Activated CD4-positive, alpha-beta T cell treated with anti-CD3 and anti-CD28 coated beads, Interleukin-2, amount 10 ng/mL, durations not matched to agents 7 days and 5 days (primary cell): ENCODE results near the gene ACTN2. TPM values are rescaled to one million over a fixed set of nuclear protein-coding genes. Genes with fewer than 3 reads are reported as not detected.

Experiments
- CTCF ChIA-PET: fragments of 350-600 bp; sonication (Branson Sonifier 250); formaldehyde crosslinking; loops from one replicate; lab custom pipeline; 2021; ENCODE audit warnings: antibody characterized with exemption; lab: Charles Lee
- POLR2A ChIA-PET: fragments of 350-600 bp; sonication (Branson Sonifier 250); formaldehyde crosslinking; loops from one replicate; lab custom pipeline; 2021; ENCODE audit warnings: antibody characterized with exemption; lab: Charles Lee
- DNase-seq: peaks from one replicate; pipeline ENCODE4 v3.0.0-alpha.2; 2020
- H3K27ac Mint-ChIP-seq: one replicate; pipeline ENCODE4 v1.8.0; 2021; ENCODE audit warnings: mild to moderate bottlenecking, moderate library complexity, mixed read lengths
- H3K27me3 Mint-ChIP-seq: one replicate; pipeline ENCODE4 v1.8.0; 2021; ENCODE audit warnings: mixed read lengths
- H3K36me3 Mint-ChIP-seq: one replicate; pipeline ENCODE4 v1.8.0; 2021; ENCODE audit warnings: low read depth, mixed read lengths
- H3K4me1 Mint-ChIP-seq: one replicate; pipeline ENCODE4 v1.8.0; 2021; ENCODE audit warnings: mixed read lengths
- H3K4me3 Mint-ChIP-seq: one replicate; pipeline ENCODE4 v1.8.0; 2021; ENCODE audit warnings: mild to moderate bottlenecking, moderate library complexity, mixed read lengths
- H3K9me3 Mint-ChIP-seq: one replicate; pipeline ENCODE4 v1.8.0; 2021; ENCODE audit warnings: mixed read lengths
- total RNA-seq, 2 experiments: library from RNA; stranded (reverse); gene quantifications; one replicate each; pipeline ENCODE4 v1.2.3, GENCODE V29; 2021

The ACTN2 gene
- total RNA-seq, 2 experiments from 2014 or later: not detected

DNA sequence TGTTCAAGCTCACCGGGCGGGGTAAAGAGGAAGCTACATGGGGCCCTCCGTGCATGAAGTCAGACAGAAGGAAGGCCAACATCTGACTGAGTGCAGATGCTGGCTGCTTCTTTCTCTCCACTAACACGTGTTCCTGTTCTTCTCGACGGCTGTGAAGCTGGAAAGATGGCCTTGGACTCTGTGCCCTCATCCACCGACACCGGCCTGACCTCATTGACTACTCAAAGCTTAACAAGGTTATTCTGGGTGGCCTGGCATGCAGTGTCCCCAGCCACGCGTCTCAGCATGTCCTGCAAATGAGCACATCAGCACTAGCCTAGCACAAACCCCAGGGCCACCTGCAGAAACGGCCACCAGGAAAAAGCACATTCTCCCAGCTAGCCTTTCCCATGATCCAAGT is 41.2 kb downstream of the ACTN2 start:
- DNase-seq: no peak
- no peaks in the 10 kb centered on the region for H3K9me3 Mint-ChIP-seq
- POLR2A ChIA-PET: no interaction called here
- no peaks in the 10 kb centered on the region for H3K36me3 Mint-ChIP-seq
- H3K27me3 Mint-ChIP-seq: peaks cover 5% of the 10 kb centered on the region
- CTCF ChIA-PET: no interaction called here
- no peak overlapping the region for H3K27ac Mint-ChIP-seq
- H3K4me3 Mint-ChIP-seq: no peak overlapping the region
- H3K4me1 Mint-ChIP-seq: no peaks in the 10 kb centered on the region

- H3K4me1 Mint-ChIP-seq: no peaks in the 10 kb centered on the region
Observed at GRCh38 chr1:236728752-236729151, 42.5 kb downstream of the ACTN2 start.

DNA sequence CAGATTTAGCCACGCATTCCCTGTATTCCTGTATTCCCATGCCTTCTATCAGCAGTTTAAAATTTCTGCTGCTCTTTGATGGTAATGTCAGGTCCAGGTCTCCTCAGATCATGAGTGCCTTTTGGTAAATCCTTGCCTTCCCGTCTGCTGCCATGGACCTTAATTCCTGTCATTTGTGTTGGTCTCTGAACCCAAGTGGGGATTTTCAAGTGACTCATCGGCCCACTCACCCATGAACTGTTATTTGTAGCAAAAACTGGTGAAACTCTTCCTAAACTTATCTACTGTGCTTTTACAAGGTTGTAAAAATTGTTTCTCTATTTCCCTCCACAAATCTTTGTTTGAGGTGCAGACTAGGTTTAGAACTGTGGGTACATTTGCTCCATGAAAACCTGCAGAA is 47.4 kb downstream of the ACTN2 start:
- no peak overlapping the region for H3K4me3 Mint-ChIP-seq
- peaks cover 3% of the 10 kb centered on the region for H3K4me1 Mint-ChIP-seq
- CTCF ChIA-PET: no interaction called here
- DNase-seq: no peak
- POLR2A ChIA-PET: no interaction called here
- H3K27ac Mint-ChIP-seq: no peak overlapping the region
- H3K9me3 Mint-ChIP-seq: no peaks in the 10 kb centered on the region
- no peaks in the 10 kb centered on the region for H3K36me3 Mint-ChIP-seq
- H3K27me3 Mint-ChIP-seq: peaks cover 3% of the 10 kb centered on the region

More at GRCh38 chr1:236728752-236729151, 42.5 kb downstream of the ACTN2 start:
- Mint-ChIP-seq H3K27ac (no peak overlapping the region), H3K27me3 (peaks cover 5% of the 10 kb centered on the region), H3K36me3 (no peaks in the 10 kb centered on the region), H3K4me3 (no peak overlapping the region), H3K9me3 (no peaks in the 10 kb centered on the region)
- no peak for DNase-seq
- POLR2A ChIA-PET: no interaction called here
- CTCF ChIA-PET: no interaction called here

DNA sequence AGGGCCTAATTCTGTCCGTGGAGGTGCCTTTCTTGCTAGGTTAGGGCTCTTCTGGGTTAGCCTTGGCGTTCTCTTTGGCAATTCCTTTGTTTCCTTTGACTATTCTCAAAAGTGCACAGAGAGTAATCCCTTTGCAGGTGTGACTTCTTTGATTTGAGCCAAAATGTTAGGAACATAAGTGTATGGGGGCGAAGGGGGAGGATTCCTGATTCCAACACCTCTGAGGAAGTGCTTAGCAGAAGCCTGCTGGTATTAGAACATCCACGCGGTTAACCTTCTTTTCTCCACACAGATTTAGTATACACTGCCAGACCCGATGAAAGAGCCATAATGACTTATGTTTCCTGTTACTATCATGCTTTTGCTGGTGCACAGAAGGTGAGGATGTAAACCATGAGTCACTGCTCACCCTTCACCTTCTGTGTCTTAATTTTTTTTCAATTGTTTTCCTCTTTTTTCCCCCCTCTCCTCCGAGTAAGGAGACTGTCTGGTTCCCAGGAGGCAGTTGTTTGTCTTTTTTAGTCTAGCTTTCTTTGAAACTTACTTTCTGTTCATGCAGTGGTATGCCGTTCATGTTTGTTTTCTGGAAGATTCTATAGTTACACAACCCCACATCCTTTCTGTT is 48.0 kb downstream of the ACTN2 start:
- Mint-ChIP-seq H3K9me3 (no peaks in the 10 kb centered on the region), H3K27me3 (peaks cover 3% of the 10 kb centered on the region), H3K4me1 (peaks cover 3% of the 10 kb centered on the region), H3K36me3 (no peaks in the 10 kb centered on the region), H3K4me3 (no peak overlapping the region), H3K27ac (no peak overlapping the region)
- no peak for DNase-seq
- CTCF ChIA-PET: no interaction called here
- POLR2A ChIA-PET: no interaction called here

DNA sequence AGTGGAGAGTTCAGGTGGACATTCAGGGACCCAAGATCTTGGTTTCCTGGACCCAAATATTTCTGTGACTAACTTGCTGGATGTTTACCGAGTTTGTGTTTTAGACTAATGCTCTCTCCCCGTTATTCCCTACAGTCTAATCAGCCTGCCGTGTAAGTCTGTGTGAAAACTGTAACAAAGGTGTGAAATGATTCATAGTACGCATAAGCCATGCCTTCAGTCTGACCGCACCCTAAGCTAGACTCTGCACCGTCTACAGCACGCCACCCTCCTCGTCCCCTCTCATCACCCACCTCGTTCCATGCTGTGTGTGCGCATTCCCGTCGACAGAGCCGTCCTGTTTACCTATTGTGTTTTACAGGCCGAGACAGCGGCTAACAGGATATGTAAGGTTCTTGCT is 50.5 kb downstream of the ACTN2 start:
- H3K4me3 Mint-ChIP-seq: no peak overlapping the region
- H3K4me1 Mint-ChIP-seq: peaks cover 3% of the 10 kb centered on the region
- CTCF ChIA-PET: no interaction called here
- POLR2A ChIA-PET: no interaction called here
- H3K9me3 Mint-ChIP-seq: no peaks in the 10 kb centered on the region
- H3K27ac Mint-ChIP-seq: no peak overlapping the region
- DNase-seq: no peak
- H3K36me3 Mint-ChIP-seq: no peaks in the 10 kb centered on the region
- no peaks in the 10 kb centered on the region for H3K27me3 Mint-ChIP-seq

DNA sequence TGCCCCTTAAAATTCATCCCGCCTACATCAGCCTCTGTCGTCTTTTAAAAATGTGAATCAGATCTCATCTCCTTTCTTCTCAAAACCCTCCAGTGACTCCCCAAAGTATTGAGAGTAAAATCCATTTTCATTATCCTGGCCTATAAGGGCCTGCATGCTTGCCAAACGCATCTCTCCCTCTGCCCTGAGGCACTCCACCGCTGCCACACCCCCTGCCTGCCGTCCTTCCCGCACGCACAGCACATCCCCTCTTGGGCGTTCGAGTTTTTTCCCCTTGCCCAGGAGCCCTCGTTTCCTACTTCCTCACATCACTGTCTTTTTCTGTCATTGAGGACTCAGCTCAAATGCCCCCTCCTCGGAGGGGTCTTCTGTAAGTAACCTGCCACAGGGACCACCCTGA is 55.5 kb downstream of the ACTN2 start:
- no peak overlapping the region for H3K4me3 Mint-ChIP-seq

GRCh38 chr1:236742421-236743160 is 56.3 kb downstream of the ACTN2 start:
- H3K36me3 Mint-ChIP-seq: no peaks in the 10 kb centered on the region
- no peaks in the 10 kb centered on the region for H3K27me3 Mint-ChIP-seq
- H3K27ac Mint-ChIP-seq: no peak overlapping the region
- no peak overlapping the region for H3K4me3 Mint-ChIP-seq
- ChIA-PET CTCF (no interaction called here), POLR2A (no interaction called here)
- H3K9me3 Mint-ChIP-seq: no peaks in the 10 kb centered on the region
- DNase-seq: no peak
- H3K4me1 Mint-ChIP-seq: no peaks in the 10 kb centered on the region

More for the DNA sequence above, 55.5 kb downstream of the ACTN2 start:
- H3K36me3 Mint-ChIP-seq: no peaks in the 10 kb centered on the region
- H3K4me1 Mint-ChIP-seq: no peaks in the 10 kb centered on the region
- no peak for DNase-seq
- ChIA-PET POLR2A (no interaction called here), CTCF (no interaction called here)
- H3K27ac Mint-ChIP-seq: no peak overlapping the region
- H3K27me3 Mint-ChIP-seq: no peaks in the 10 kb centered on the region
- H3K9me3 Mint-ChIP-seq: no peaks in the 10 kb centered on the region

- Mint-ChIP-seq H3K9me3 (no peaks in the 10 kb centered on the region), H3K27me3 (no peaks in the 10 kb centered on the region), H3K4me1 (no peaks in the 10 kb centered on the region), H3K36me3 (no peaks in the 10 kb centered on the region), H3K4me3 (no peak overlapping the region), H3K27ac (no peak overlapping the region)
- ChIA-PET CTCF (interaction anchor here (1.5 kb wide), 1 partner anchor 11 kb away, joined by 4 read pairs; no protein-coding TSS in a partner anchor), POLR2A (no interaction called here)
- DNase-seq: no peak
Observed at GRCh38 chr1:236744533-236744932, 58.2 kb downstream of the ACTN2 start.

DNA sequence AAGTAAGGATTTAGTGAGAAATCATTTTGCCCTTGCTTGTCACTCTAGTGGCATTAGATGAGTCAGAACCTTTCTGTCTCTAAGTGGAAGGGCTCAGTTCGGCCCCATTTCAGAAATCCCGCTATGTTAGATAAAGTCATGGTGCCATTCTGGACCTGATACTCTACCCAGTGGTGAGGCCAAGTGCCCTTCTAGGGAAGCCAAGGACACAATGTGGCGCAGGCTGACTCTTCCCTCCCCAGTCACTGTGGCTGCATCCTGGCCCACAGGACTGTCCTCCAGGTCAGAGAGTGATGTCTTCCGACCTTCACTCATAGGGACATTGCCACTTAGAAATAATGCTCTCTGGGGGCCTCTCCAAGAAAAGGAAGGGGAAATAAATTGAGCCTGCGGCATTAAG is 60.5 kb downstream of the ACTN2 start:
- POLR2A ChIA-PET: no interaction called here
- Mint-ChIP-seq H3K4me1 (no peaks in the 10 kb centered on the region), H3K9me3 (no peaks in the 10 kb centered on the region)

GRCh38 chr1:236747311-236747985 is 61.1 kb downstream of the ACTN2 start:
- Mint-ChIP-seq H3K27ac (no peak overlapping the region), H3K9me3 (no peaks in the 10 kb centered on the region), H3K36me3 (no peaks in the 10 kb centered on the region), H3K4me3 (no peak overlapping the region), H3K4me1 (no peaks in the 10 kb centered on the region), H3K27me3 (peaks cover 3% of the 10 kb centered on the region)
- ChIA-PET POLR2A (no interaction called here), CTCF (no interaction called here)
- no peak for DNase-seq

More for the DNA sequence above, 60.5 kb downstream of the ACTN2 start:
- peaks cover 3% of the 10 kb centered on the region for H3K27me3 Mint-ChIP-seq
- no peak for DNase-seq
- CTCF ChIA-PET: interaction anchor here (0.7 kb wide), 1 partner anchor 383 kb away, joined by 3 read pairs; no protein-coding TSS in a partner anchor
- no peak overlapping the region for H3K27ac Mint-ChIP-seq
- H3K4me3 Mint-ChIP-seq: no peak overlapping the region
- H3K36me3 Mint-ChIP-seq: no peaks in the 10 kb centered on the region

DNA sequence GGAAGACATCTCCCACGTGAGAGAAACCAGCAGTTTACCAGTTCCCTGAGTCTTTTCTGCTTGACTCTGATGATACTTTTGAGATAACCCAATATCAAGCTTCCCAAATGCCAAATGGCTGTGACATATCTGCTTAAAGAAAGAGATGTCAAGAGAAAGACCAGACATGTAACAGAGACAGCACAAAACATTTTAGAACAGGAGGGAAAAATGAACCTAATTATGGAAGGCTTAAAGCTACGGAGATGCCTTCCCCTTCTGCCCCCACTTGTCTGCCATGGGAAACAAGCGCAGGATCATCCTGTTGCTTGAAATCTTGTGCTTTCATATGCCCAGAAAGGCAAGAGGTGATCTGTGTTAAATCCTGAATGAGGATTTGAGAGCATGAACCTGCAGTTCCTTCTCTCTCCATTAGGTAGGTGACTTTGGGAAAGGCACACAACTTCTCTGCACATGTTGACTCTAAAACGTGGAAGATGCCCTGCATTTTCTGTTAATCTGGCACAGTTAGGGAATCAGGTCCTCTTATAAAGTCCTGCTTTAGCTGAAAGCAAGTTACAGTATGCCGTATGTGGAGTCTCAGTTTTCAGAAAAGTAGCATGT is 62.1 kb downstream of the ACTN2 start:
- Mint-ChIP-seq H3K36me3 (no peaks in the 10 kb centered on the region), H3K4me3 (no peak overlapping the region), H3K9me3 (no peaks in the 10 kb centered on the region), H3K27ac (no peak overlapping the region), H3K27me3 (peaks cover 3% of the 10 kb centered on the region), H3K4me1 (no peaks in the 10 kb centered on the region)
- ChIA-PET CTCF (interaction anchor here (2.6 kb wide), 1 partner anchor 11 kb away, joined by 7 read pairs; no protein-coding TSS in a partner anchor), POLR2A (no interaction called here)
- DNase-seq: no peak

DNA sequence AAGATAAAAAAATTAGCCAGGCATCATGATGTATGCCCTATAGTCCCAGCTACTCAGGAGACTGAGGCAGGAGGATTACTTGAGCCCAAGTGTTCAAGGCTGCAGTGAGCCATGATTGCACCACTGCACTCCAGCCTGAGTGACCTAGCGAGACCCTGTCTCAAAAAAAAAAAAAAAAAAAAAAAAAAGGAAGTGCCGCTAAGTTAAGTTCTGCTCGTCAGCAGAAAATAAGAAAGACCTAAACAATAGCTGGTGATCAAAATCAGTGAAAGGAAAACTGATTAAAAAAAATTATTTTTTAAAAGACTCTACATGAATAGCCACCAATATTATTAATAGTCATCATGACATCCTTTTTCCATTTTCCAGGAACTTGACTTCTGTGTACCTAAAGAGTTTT is 64.6 kb downstream of the ACTN2 start:
- H3K27ac Mint-ChIP-seq: no peak overlapping the region
- ChIA-PET CTCF (interaction anchor here (2.6 kb wide), 1 partner anchor 8 kb away, joined by 7 read pairs; no protein-coding TSS in a partner anchor), POLR2A (no interaction called here)
- no peaks in the 10 kb centered on the region for H3K36me3 Mint-ChIP-seq
- H3K4me1 Mint-ChIP-seq: no peaks in the 10 kb centered on the region
- no peaks in the 10 kb centered on the region for H3K9me3 Mint-ChIP-seq
- no peak for DNase-seq
- H3K4me3 Mint-ChIP-seq: no peak overlapping the region
- peaks cover 3% of the 10 kb centered on the region for H3K27me3 Mint-ChIP-seq

GRCh38 chr1:236751385-236751784 is 65.1 kb downstream of the ACTN2 start:
- Mint-ChIP-seq H3K36me3 (no peaks in the 10 kb centered on the region), H3K4me1 (no peaks in the 10 kb centered on the region), H3K4me3 (no peak overlapping the region), H3K9me3 (no peaks in the 10 kb centered on the region), H3K27ac (no peak overlapping the region), H3K27me3 (peaks cover 3% of the 10 kb centered on the region)
- POLR2A ChIA-PET: no interaction called here
- no peak for DNase-seq
- CTCF ChIA-PET: no interaction called here
